IPS-18a (cell line): ENCODE measurements around the gene HMX1.

Experiments used
- H3K27ac ChIP-seq: one replicate; pipeline ENCODE4 v1.5.1; 2013; ENCODE audit warnings: low read length
- H3K27me3 ChIP-seq: one replicate; pipeline ENCODE4 v1.6.1; 2013; ENCODE audit warnings: mild to moderate bottlenecking, low read length; ENCODE audit not compliant: control insufficient read depth, insufficient read depth
- H3K36me3 ChIP-seq: one replicate; pipeline ENCODE4 v1.6.1; 2013; ENCODE audit warnings: low read depth, low read length; ENCODE audit not compliant: control insufficient read depth
- H3K4me1 ChIP-seq: one replicate; pipeline ENCODE4 v1.6.1; 2013; ENCODE audit warnings: low read depth, low read length; ENCODE audit not compliant: control insufficient read depth
- H3K4me3 ChIP-seq: one replicate; pipeline ENCODE4 v1.5.1; 2013; ENCODE audit warnings: low read length
- H3K9ac ChIP-seq: one replicate; pipeline ENCODE4 v1.6.1; 2013; ENCODE audit warnings: mild to moderate bottlenecking, low read length, moderate library complexity
- H3K9me3 ChIP-seq: one replicate; pipeline ENCODE4 v1.6.1; 2013; ENCODE audit warnings: low read depth, low read length; ENCODE audit not compliant: control insufficient read depth

The HMX1 gene

DNA sequence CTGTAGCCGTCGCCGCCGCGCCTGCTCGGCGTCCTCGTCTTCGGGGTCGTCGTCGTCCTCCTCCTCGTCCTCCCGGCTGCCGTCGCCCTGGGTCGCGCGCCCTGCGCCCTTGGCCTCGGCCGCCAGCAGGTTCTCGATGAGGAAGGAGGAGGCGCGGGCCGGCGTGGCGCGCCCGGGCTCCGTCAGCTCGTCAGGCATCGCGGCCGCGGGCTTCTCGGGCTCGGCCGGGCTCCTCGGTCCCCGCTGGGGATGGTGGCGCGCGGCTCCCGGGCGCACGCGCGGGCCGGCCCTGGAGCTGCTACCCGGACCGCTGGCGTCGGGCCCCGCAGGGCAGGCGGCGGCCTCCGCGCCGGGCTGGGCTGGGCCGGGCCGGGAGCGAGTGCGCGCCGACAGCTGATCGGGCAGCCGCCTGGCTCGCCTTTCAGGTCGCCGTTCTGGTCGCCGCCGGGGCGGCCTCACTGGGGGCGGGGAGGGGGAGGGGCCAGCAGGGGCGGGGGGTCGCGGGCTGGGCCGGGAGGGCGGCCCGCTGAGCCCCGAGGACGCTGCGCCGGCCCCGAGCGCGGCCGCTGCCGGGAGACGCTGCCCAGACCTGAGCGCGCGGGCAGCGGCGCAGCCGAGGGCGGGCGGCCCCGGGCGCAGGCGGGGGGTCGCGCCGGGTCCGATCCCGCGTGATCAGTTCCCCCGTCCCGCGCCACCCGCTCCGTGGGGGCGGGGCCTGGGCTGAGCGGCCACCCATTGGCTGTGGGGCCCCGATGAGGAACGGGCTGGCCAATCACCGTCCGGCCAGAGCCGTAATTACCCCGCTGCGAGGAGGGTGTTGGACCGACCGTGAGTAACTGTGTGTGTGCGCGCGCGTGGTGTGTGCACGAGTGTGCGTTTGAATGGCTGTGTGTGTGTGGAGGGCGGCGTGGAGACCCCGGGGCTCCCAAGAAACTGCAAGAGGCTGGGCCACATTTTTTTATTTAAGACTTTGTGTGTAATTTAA is at the start of gene HMX1:
Gene HMX1, minus strand, starts transcription at position 423 of the 985 bp plus-strand sequence. Its CDS starts 225 bp downstream, at position 198.
- H3K4me3 ChIP-seq: peak within 1 kb of the TSS; percentile 35
- no peaks in the 10 kb centered on the region for H3K36me3 ChIP-seq
- H3K9ac ChIP-seq: no peak within 1 kb of the TSS
- H3K4me1 ChIP-seq: no peaks in the 10 kb centered on the region
- peaks cover 97% of the 10 kb centered on the region for H3K27me3 ChIP-seq
- H3K9me3 ChIP-seq: no peaks in the 10 kb centered on the region
- H3K27ac ChIP-seq: no peak within 1 kb of the TSS

DNA sequence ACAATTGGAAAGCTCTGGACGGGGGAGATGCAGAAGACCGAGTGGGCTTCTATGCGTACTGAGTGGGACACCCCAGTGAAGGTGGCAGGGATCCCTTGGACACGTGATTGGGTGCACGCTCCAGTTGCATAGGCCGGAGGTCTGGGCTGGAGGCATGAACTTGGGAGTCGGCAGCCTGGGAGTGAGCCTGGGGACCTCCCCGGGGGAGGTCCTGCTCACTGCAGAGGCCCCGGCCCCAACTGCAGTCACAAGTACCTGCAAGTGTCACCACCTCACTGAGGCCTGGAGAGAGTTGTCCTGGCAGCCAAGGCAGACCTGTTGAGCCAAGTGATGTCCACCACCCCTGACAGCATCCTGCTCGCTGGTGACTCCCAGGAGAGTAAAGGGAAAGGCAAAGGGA is 49.3 kb upstream of the HMX1 start:
- no peaks in the 10 kb centered on the region for H3K4me1 ChIP-seq
- H3K36me3 ChIP-seq: no peaks in the 10 kb centered on the region
- no peak overlapping the region for H3K9ac ChIP-seq
- H3K4me3 ChIP-seq: no peak overlapping the region
- no peaks in the 10 kb centered on the region for H3K9me3 ChIP-seq
- peaks cover 8% of the 10 kb centered on the region for H3K27me3 ChIP-seq
- H3K27ac ChIP-seq: no peak overlapping the region

GRCh38 chr4:8920289-8920965 is 48.8 kb upstream of the HMX1 start:
- no peak overlapping the region for H3K9ac ChIP-seq
- no peak overlapping the region for H3K27ac ChIP-seq
- no peaks in the 10 kb centered on the region for H3K36me3 ChIP-seq
- no peak overlapping the region for H3K4me3 ChIP-seq
- peaks cover 8% of the 10 kb centered on the region for H3K27me3 ChIP-seq
- H3K9me3 ChIP-seq: no peaks in the 10 kb centered on the region
- no peaks in the 10 kb centered on the region for H3K4me1 ChIP-seq

- no peak overlapping the region for H3K9ac ChIP-seq
- H3K36me3 ChIP-seq: no peaks in the 10 kb centered on the region
- no peak overlapping the region for H3K4me3 ChIP-seq
- no peak overlapping the region for H3K27ac ChIP-seq
- H3K9me3 ChIP-seq: no peaks in the 10 kb centered on the region
- no peaks in the 10 kb centered on the region for H3K4me1 ChIP-seq
- peaks cover 8% of the 10 kb centered on the region for H3K27me3 ChIP-seq
These were observed 48.1 kb upstream of the HMX1 start for GRCh38 chr4:8919651-8920288.

DNA sequence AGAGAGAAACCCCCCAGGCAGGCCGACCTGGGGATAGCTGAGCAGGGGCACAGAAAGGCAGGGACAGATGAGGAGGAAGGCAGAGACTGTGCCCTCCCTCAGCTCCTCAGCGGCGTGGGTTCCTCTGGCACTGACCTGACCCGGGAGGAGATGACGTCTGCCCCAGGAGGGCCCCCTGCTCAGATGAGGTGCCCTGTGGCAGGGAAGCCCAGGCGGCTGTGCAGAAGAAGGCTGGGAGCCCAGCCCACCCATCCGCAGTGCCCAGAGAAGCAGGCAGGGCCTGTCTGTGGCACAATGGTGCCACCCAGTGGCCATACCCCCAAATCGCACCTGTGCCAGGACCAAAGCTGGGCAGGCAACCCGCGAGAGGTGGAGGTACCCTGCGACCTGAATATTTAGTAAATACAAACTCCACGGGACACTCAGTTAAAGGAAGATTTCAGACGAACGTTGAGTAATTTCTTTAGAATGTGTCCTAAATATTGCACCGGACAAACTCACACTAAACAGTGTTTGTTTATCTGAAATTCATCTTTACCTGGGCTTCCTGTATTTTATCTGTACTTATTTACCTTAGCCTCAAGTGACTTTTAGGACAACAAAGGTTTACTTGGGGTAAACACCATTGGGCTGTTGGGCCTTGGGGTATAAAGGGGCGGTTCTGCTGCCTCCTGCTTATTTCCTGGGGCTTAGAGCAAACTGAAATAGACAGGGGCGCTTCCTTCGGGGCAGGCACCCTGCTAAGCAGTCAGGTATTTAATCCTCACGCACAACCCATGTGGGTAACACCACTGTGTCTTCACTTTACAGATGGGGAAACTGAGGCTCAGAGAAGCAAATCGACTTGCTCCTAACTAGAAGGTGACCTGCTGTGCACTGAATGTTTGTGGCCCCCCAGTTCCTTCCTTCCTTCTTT is 46.5 kb upstream of the HMX1 start:
- no peak overlapping the region for H3K4me3 ChIP-seq
- no peak overlapping the region for H3K9ac ChIP-seq
- H3K27me3 ChIP-seq: peaks cover 8% of the 10 kb centered on the region
- no peak overlapping the region for H3K27ac ChIP-seq
- H3K9me3 ChIP-seq: no peaks in the 10 kb centered on the region
- no peaks in the 10 kb centered on the region for H3K4me1 ChIP-seq
- H3K36me3 ChIP-seq: no peaks in the 10 kb centered on the region

GRCh38 chr4:8917321-8917811 is 45.7 kb upstream of the HMX1 start:
- Histone ChIP-seq H3K27me3 (peaks cover 8% of the 10 kb centered on the region), H3K4me1 (no peaks in the 10 kb centered on the region), H3K9ac (no peak overlapping the region), H3K36me3 (no peaks in the 10 kb centered on the region), H3K9me3 (no peaks in the 10 kb centered on the region), H3K4me3 (no peak overlapping the region), H3K27ac (no peak overlapping the region)

DNA sequence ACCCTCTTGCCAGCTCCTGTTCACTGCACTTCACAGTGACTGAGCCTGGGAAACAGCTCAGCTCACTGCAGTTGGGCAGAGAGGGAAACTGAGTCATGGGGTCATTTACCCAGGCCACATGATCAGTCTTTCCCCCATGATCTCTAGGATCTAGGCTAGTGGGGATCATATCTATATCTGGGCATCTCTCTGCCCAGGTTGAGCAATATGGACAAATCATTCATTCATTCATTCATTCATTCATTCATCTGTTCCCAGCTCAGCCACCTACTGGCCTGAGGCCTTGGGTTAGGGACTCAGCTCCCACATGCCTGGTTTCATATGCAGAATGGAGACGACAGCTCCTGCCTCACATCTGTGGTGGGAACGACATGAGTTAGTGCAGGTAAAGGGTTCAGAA is 45.3 kb upstream of the HMX1 start:
- H3K4me1 ChIP-seq: no peaks in the 10 kb centered on the region
- no peak overlapping the region for H3K27ac ChIP-seq
- no peak overlapping the region for H3K9ac ChIP-seq
- no peak overlapping the region for H3K4me3 ChIP-seq
- no peaks in the 10 kb centered on the region for H3K9me3 ChIP-seq
- no peaks in the 10 kb centered on the region for H3K36me3 ChIP-seq
- peaks cover 8% of the 10 kb centered on the region for H3K27me3 ChIP-seq

- H3K27me3 ChIP-seq: peaks cover 8% of the 10 kb centered on the region
- no peaks in the 10 kb centered on the region for H3K9me3 ChIP-seq
- H3K36me3 ChIP-seq: no peaks in the 10 kb centered on the region
- H3K4me1 ChIP-seq: no peaks in the 10 kb centered on the region
- no peak overlapping the region for H3K4me3 ChIP-seq
- H3K9ac ChIP-seq: no peak overlapping the region
- no peak overlapping the region for H3K27ac ChIP-seq
These were observed 44.8 kb upstream of the HMX1 start for GRCh38 chr4:8916351-8916885.

DNA sequence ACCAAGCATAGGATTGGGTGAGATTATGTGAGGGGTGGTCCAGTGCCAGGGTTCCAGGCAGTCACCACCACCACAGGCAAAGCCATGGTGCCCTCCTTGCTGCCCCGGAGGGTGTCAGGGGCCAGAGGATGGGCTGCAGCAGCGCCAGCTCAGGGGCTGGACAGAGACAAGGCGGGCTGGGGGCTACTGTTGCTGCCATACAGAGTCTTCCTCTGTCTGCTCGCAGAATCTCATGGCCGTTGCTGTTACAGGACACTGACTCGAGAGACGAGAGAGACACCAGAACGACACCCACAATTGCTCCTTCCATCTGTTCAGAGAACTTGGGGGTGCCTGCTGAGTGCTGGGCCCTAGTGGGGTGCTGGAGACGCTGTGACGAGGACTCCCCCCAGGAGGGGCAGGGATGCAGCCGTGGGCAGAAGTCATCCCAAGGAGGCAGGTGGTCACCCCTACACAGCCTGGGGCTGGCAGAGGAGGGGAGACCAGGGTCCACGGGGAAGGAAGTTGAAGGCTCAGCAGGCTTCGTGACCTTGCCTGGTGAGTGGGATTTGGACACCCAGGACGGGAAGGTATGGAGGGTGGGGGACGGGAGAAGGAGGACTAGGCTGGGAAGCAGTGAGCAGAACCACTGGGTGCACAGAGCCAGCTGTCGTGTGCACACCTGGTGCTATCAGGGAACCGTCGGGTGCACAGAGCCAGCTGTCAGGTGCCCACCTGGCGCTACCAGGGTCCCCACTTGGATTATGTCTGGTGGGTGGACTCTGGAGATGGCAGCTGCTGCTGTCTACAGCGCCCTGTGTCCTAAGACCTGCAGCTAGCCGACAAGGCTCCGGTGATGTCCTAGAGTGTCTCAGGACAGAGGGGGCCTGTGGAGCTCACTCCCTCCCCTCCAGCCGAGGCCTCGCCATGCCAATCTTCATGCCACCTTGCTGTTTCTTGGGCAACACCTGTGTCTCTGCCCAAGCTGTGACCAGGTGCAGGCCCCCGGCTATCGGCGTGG is 43.9 kb upstream of the HMX1 start:
- Histone ChIP-seq H3K4me1 (no peaks in the 10 kb centered on the region), H3K27me3 (peaks cover 8% of the 10 kb centered on the region), H3K27ac (no peak overlapping the region), H3K36me3 (no peaks in the 10 kb centered on the region), H3K9ac (no peak overlapping the region), H3K9me3 (no peaks in the 10 kb centered on the region), H3K4me3 (no peak overlapping the region)
